H1 (cell line): Measurements from ENCODE around the gene MYLIP. TPM values are rescaled to one million over a fixed set of nuclear protein-coding genes. Genes with fewer than 3 reads are reported as not detected.

Experiments
- FOSL1 ChIP-seq: IDR thresholded peaks from 2 replicates; pipeline ENCODE4 v1.6.1; 2011; ENCODE audit warnings: mild to moderate bottlenecking, low read depth, low read length, moderate library complexity; ENCODE audit not compliant: insufficient read depth
- polyA plus RNA-seq, 7 experiments: library from polyadenylated mRNA; depleted of rRNA in 3 of 7; stranded (reverse) in 5 of 7; unstranded in 2 of 7; fragments of >200 nt in 5 of 7; fragments of 200-250 nt in 2 of 7; gene quantifications; 1 replicate in 5 of 7; 2 replicates in 1 of 7; 4 replicates in 1 of 7; pipeline versions ENCODE4 v1.2.1 to v1.2.3, GENCODE V29; 2011 to 2013; ENCODE audit warnings: missing spikeins in 2 of 7, mixed read lengths in 2 of 7
- total RNA-seq: library from RNA; stranded (reverse); fragmentation: NEBNext Ultra II Directional; extraction: Animal tissue kit (Norgen Biotek cat#: 25700); gene quantifications from 2 replicates; pipeline ENCODE4 v1.2.1, GENCODE V29; 2021

Gene MYLIP
- total and polyA plus RNA-seq, 2 of the 8 experiments (the other 6 are each of a cell fraction or from before 2014, with no cell fraction given), result 21.1 to 26.9 TPM

DNA sequence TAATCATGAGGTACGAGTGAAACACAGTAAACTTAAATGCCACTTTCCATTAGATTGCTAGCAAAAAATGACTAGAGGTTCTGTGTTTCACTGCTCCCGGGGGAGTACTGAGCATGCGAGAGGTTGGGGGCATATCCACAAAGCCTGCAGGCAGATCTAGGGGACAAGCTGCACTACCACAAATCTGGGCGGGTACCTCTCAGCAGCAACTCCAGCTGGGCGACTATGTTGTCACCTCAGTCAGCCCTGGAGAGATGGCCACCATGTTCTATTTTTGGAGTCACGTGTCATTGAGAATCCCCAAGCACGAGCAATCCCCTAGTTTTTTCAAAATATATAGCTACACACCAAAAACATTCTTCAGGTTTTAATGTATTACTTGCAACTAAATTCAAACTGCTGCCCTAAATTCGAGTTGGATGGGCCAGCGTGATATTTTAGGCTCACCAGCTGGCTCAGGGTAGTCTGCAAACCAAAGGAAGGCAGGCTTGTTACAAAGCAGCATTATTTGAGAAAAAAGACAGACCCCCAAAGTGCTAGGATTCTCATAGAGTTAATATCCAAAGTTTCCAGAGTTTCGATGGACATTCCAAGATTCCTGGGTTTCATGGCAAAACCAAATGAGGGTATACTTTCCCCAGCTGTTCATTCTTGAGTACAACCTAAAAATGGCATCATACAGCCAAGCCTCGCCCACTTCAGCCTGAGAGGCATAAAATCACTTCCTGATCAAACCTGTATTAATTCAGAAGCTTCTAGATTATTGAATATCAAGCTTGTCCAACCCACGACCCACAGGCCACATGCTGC is 24.1 kb upstream of the MYLIP start (continued):
- TF ChIP-seq FOSL1, result no peak
